GM18873 (cell line): ENCODE measurements around the gene ALKBH7.
A peak's percentile ranks its signal among the peaks of the same experiment; 100 is the strongest.

Source experiments
- ATAC-seq: cut with Tn5 transposase; IDR thresholded peaks from one replicate; pipeline ENCODE4 v1.9.1; 2021; ENCODE audit warnings: mild to moderate bottlenecking, moderate library complexity, moderate number of reproducible peaks; ENCODE audit not compliant: unreplicated experiment, low FRiP score

ALKBH7 gene

DNA sequence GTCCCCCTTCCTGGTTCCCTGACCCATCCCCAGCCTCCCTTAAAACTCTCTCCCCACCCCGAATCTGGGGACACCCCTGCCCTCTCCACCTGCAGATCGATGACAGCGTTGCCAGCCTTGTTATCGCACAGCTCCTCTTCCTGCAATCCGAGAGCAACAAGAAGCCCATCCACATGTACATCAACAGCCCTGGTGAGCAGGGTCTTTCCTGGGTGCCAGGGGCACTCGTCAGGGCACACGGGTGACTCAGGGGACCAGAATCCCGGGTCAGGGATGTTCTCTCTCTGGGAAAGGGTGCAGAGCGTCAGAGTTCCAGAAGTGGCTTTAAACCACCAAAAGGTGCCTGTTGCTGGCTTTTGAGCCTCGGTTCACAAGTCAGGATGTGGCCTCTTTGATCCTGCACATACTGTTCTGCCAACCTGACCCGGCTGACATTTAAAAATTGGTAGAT lies 10.2 kb upstream of the ALKBH7 start:
- ATAC-seq, result no peak

GRCh38 chr19:6364353-6364752 lies 8.2 kb upstream of the ALKBH7 start:
- ATAC-seq, result no peak

- peak; percentile 41 for ATAC-seq
Observed at GRCh38 chr19:6373096-6373812, 660 bp downstream of the ALKBH7 start.

DNA sequence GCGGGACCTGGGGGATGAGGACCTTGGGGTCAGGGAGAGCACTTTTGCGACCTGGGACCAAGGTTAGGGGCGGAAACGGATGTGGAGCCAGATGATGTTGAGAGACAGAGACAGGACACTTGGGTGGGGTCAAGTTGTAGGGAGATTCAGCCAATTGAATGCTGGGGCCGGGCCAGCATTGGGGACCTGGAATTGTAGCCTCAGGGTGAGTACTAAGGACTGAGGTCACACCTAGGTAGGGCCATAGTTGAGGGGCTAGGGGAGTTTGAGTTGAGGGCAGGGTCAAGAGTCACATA lies 1.2 kb downstream of the ALKBH7 start:
- ATAC-seq, result no peak

DNA sequence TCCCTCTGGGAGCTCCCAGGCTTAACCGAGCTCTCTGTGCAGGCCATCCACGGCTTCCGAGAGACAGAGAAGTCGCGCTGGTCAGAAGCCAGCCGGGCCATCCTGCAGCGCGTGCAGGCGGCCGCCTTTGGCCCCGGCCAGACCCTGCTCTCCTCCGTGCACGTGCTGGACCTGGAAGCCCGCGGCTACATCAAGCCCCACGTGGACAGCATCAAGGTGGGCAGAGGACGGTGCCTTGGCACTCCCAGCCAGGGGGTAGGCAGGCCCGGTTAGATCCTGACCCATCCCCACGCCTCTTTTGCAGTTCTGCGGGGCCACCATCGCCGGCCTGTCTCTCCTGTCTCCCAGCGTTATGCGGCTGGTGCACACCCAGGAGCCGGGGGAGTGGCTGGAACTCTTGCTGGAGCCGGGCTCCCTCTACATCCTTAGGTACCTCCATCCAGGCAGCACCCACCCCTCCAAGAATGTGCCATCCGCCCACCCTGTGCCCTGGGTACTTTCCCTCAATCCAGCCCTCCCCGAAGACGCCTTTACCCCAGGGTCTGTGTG lies 1.6 kb downstream of the ALKBH7 start:
- no peak for ATAC-seq

DNA sequence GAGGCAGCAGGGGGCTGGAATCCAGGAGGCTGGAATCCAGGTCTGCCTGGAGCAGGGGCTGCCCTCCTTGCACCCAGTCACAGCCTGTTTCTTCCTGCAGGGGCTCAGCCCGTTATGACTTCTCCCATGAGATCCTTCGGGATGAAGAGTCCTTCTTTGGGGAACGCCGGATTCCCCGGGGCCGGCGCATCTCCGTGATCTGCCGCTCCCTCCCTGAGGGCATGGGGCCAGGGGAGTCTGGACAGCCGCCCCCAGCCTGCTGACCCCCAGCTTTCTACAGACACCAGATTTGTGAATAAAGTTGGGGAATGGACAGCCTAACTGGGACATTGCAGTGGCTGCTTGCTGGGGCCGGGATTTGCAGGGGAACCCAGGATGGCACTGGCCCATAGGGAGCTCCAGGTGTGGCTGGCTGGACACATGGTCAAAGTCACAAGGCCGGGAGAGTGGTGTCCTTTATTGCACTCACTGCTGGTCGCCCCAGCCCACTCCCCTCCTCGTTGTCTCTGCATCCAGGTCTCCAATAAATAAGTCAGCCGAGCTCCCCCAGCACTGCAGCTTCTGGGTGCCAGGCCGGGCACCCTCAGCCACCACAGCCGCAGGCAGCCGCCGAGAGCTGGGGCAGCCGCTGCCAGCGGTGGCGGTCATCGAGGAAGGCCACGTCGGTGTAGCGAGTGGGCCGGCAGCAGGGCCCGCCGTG lies 2.3 kb downstream of the ALKBH7 start:
- no peak for ATAC-seq

DNA sequence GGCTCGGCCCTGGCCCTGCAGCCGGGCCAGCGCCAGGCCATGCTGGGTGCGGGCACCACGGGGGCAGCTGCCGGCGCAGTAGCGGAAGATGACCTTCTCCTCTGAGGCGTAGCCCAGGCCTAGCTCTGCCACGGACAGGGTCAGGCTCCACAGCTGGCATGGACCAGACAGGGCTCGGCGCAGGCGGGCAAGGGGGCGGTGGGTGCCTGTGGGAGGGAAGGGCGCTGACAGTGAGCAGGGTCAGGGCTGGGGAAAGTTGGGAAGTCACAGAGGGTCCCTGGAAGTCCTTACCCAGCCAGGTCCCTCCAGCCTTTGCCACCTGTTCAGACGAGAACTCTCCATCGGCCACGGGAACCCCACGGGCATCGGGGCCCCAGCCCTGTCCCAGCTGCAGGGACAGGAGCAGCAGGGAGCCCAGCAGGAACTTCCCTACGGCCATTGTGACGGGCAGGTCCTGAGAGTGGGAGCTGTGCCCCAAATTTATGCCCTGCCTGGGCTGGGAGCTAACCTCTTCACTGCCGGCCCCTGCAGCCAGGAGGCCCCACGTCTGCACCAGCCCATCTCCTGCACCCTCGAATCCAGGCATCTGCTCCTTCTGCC lies 2.9 kb downstream of the ALKBH7 start, which contains the start of gene PSPN:
Gene PSPN, minus strand, starts transcription at position 523 of the 600 bp plus-strand sequence. Its CDS starts 84 bp downstream, at position 439.
- no peak for ATAC-seq

DNA sequence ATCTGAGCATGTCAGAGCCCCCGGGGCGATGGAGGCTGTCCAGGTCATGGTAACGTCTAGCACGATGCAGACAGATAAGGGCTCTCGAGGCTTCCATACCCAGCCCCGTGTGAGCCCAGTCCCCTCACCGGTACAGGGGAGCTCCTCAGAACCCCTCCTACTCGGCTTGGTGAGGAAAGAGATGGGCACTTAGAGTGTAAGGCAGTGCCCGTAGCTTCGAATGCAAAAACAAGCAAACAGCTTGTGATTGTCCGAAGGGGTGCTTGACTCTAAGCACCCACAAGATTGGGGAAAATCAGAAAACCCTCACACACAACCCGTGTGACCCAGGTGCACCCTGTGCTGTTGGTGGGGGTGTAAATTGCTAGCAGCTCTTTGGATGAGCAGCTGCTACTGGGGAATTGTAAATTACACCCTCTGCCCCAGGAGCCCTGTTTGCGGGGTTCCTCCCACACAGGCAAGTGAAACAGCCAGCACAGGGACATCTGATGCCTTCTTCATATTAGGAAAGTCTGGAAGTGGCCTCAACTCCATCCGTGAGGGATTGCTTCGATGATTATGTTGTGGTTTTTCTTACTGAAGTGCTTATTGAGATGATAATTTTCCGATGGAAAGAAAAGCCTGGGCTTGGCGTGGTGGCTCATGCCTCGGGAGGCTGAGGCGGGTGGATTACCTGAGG lies 4.1 kb downstream of the ALKBH7 start:
- ATAC-seq, result no peak

- ATAC-seq, result no peak
Observed at GRCh38 chr19:6378041-6378440, 5.4 kb downstream of the ALKBH7 start.

DNA sequence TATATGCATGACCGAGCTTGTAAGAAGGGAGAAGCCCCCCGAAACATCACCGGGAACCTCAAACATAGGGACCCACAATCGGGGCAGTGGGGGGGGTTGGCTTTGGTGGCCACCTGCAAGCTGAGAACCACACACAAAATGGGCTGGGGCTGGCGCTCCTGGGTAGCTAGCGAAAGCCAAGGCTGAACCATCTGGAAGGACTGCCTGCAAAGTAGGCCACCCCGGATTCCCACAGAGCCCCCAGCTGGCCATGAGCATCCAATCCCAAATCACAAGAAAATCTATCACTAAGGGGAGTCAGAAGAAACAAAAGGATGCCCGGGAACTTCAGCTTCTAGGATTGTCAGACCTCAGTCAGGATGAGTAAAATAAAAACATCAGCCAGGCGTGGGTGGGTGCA lies 5.9 kb downstream of the ALKBH7 start:
- no peak for ATAC-seq

DNA sequence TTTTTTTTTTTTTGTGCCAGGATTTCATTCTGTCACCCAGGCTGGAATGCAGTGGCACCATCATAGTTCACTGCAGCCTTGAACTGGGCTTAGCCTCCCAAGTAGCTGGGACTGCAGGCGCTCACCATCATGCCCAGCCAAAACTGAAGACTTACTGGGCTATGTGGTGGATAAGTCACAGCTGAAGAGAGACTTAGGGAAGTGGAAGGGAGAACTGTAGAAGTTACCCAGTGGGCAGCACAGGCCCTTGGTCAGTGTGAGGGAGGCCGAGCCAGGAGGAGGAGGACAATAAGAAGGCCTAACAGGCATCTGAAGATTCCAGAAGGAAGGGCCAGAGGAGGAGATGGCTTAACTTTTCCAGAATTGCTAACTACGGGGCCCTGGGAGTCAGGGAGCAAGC lies 7.2 kb downstream of the ALKBH7 start:
- no peak for ATAC-seq

- no peak for ATAC-seq
Observed at GRCh38 chr19:6381030-6381750, 8.6 kb downstream of the ALKBH7 start.

GRCh38 chr19:6383188-6383587 lies 10.6 kb downstream of the ALKBH7 start:
- no peak for ATAC-seq

DNA sequence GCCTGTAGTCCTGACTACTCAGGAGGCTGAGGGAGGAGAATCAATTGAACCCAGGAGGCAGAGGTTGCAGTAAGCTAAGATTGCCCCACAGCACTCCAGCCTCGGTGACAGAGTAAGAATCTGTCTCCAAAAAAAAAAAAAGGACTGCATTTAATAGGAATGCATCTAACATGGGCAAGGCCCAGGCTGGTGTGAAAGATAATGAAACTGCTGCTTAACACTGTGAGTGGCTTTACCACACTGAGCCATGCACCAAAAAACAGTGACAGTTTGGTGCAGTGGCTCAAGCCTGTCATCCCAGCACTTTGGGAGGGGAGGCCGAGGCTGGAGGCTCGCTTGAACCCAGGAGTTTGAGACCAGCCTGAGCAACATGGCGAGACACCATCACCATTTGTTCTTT lies 11.8 kb downstream of the ALKBH7 start:
- ATAC-seq, result no peak

GRCh38 chr19:6387372-6387771 lies 14.8 kb downstream of the ALKBH7 start:
- no peak for ATAC-seq

- no peak for ATAC-seq
Observed at GRCh38 chr19:6392221-6393073, 19.9 kb downstream of the ALKBH7 start.

DNA sequence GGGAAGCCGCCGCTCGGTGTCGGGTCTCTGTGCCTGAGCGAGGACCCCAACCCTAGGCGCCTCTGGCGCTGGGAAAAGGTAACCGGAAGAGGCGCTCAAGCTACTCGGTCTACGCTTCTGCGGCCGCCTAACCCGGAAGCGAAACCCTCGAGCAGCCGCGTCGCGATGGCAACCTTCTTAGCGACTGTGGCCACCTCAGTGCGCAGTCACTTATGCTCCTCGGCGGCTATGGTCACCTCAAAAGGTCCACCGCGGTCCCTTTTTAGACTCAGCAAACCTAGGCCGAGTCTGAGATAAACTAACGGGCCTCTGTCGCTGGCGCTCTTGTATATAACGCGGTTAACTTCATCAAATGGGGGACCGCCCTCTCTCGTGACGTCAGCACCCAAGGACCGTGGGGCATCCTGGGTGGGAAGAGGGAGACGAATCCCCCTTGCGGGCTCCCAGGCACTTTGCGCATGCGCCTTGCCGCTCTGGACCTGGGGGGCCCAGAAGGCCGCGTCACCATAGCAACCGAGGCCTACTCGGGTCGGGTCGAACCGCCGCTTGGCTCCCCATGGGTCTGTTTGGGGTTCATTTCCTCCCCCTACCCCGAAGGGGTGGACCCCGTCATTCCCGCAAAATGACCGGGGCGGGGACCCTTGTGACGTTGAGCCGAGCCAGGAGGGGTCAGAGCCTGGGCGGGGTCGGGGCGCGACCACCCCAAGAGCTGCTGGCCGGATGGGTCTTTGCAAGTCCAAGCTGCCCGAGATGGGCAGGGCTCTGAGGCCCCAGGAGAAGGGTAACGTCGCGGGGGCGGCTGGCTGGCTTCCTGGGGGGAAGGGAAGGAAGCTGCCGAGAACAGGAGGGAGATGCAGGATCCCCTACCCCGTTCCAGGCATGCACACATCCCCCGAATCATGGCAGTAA lies 20.7 kb downstream of the ALKBH7 start, which contains the start of gene GTF2F1:
Gene GTF2F1, minus strand, starts transcription at position 91 of the 909 bp plus-strand sequence. CDS start 169 bp downstream, outside the sequence.
- ATAC-seq, result peak; percentile 72

- no peak for ATAC-seq
Observed at GRCh38 chr19:6393983-6394412, 21.4 kb downstream of the ALKBH7 start.
